ENCODE data around the gene NFIL3.

DNA sequence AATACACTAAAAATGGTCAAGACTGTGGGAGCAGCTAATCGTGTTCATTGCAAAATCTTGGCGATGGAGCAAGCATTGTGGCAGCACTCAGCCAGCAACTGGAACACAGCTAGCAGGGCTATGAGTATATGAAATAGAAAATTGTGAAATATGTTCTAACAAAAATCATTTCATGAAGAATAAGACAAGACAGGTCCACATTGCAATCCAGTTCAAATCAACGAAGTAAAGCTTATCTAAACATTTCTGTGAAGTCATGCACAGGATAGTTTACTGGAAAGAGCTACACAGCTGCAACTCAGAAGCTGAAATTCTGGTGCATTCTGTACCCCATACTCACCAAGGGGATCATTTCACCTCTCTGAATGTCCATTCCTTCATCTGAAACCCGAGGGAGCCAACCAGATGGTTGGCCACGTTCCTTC lies 5.3 kb upstream of the NFIL3 start:
- TF ChIP-seq, protein P1, sequence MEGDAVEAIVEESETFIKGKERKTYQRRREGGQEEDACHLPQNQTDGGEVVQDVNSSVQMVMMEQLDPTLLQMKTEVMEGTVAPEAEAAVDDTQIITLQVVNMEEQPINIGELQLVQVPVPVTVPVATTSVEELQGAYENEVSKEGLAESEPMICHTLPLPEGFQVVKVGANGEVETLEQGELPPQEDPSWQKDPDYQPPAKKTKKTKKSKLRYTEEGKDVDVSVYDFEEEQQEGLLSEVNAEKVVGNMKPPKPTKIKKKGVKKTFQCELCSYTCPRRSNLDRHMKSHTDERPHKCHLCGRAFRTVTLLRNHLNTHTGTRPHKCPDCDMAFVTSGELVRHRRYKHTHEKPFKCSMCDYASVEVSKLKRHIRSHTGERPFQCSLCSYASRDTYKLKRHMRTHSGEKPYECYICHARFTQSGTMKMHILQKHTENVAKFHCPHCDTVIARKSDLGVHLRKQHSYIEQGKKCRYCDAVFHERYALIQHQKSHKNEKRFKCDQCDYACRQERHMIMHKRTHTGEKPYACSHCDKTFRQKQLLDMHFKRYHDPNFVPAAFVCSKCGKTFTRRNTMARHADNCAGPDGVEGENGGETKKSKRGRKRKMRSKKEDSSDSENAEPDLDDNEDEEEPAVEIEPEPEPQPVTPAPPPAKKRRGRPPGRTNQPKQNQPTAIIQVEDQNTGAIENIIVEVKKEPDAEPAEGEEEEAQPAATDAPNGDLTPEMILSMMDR (IDR thresholded peaks at IDR 0.05), result no peak
- TF ChIP-seq POLR2A (IDR thresholded peaks at IDR 0.05), result no peak
